ENCODE data around the gene KANSL1L.
A peak's percentile ranks its signal among the peaks of the same experiment; 100 is the strongest.

KANSL1L gene

GRCh38 chr2:210128961-210129360 lies 42.2 kb downstream of the KANSL1L start:
- Histone ChIP-seq H3K9me3 (replicated peaks in 1 of 11) (peaks cover 28 to 46% (median 37%) of the 10 kb centered on the region in 11 experiments), H3K4me2 (no peak overlapping the region), H4K20me1 (no peaks in the 10 kb centered on the region; a peak in 1 of 22 replicates), H3K36me3 (peaks cover 39 to 59% (median 47%) of the 10 kb centered on the region in 11 experiments), H3K27me3 (no peaks in the 10 kb centered on the region), H3K4me1 (no peaks in the 10 kb centered on the region), H3K9ac (no peak overlapping the region), H3K27ac (no peak overlapping the region), H3K4me3 (no peak overlapping the region)
- TF ChIP-seq Cebpa-rat (IDR thresholded peaks at IDR 0.05), result no peak

- Histone ChIP-seq H3K27me3 (no peaks in the 10 kb centered on the region), H3K4me3 (no peak overlapping the region), H4K20me1 (no peaks in the 10 kb centered on the region), H3K9ac (no peak overlapping the region), H3K36me3 (peaks cover 54 to 80% (median 64%) of the 10 kb centered on the region in 11 experiments), H3K27ac (no peak overlapping the region), H3K4me2 (no peak overlapping the region), H3K4me1 (peaks cover 0 to 10% (median 2%) of the 10 kb centered on the region in 10 experiments; a peak in 5 of 20 replicates), H3K9me3 (replicated peaks in 1 of 11) (peaks cover 63 to 80% (median 71%) of the 10 kb centered on the region in 11 experiments)
- no peak for TF ChIP-seq Cebpa-rat (IDR thresholded peaks at IDR 0.05)
Observed at GRCh38 chr2:210113614-210114235, 57.5 kb downstream of the KANSL1L start.

GRCh38 chr2:210112871-210113270 lies 58.3 kb downstream of the KANSL1L start:
- H3K4me1 ChIP-seq, result peaks cover 0 to 16% (median 5%) of the 10 kb centered on the region in 10 experiments; a peak in 10 of 20 replicates
- no peak overlapping the region for H3K4me2 ChIP-seq
- peaks cover 46 to 71% (median 56%) of the 10 kb centered on the region in 11 experiments for H3K36me3 ChIP-seq
- H3K27ac ChIP-seq, result no peak overlapping the region
- no peak overlapping the region for H3K4me3 ChIP-seq
- no peaks in the 10 kb centered on the region for H3K27me3 ChIP-seq
- no peak overlapping the region for H3K9ac ChIP-seq
- TF ChIP-seq Cebpa-rat (IDR thresholded peaks at IDR 0.05), result no peak
- H4K20me1 ChIP-seq, result no peaks in the 10 kb centered on the region
- H3K9me3 ChIP-seq (replicated peaks in 1 of 11), result peaks cover 55 to 71% (median 63%) of the 10 kb centered on the region in 11 experiments

DNA sequence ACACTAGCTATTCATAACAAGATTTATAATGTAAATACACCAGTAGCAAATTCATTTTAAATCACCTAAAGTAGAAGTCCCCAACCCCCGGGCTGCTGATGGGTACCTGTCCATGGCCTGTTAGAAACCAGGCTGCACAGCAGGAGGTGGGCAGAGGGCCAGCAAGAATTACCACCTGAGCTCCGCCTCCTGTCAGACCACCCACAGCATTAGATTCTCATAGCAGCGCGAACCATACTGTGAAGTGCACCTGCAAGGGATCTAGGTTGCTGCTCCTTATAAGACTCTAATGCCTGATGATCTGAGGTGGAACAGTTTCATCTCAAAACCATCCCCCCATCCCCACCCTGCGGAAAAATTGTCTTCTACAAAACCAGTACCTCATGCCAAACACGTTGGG lies 71.3 kb downstream of the KANSL1L start:
- H3K4me1 ChIP-seq, result no peaks in the 10 kb centered on the region
- H4K20me1 ChIP-seq, result no peaks in the 10 kb centered on the region
- no peaks in the 10 kb centered on the region; a peak in 1 of 22 replicates for H3K9me3 ChIP-seq (replicated peaks in 1 of 11)
- H3K27ac ChIP-seq, result no peak overlapping the region
- no peaks in the 10 kb centered on the region for H3K27me3 ChIP-seq
- H3K4me2 ChIP-seq, result no peak overlapping the region
- H3K36me3 ChIP-seq, result peaks cover 24 to 55% (median 37%) of the 10 kb centered on the region in 11 experiments
- no peak overlapping the region for H3K4me3 ChIP-seq
- no peak for TF ChIP-seq Cebpa-rat (IDR thresholded peaks at IDR 0.05)
- no peak overlapping the region for H3K9ac ChIP-seq

DNA sequence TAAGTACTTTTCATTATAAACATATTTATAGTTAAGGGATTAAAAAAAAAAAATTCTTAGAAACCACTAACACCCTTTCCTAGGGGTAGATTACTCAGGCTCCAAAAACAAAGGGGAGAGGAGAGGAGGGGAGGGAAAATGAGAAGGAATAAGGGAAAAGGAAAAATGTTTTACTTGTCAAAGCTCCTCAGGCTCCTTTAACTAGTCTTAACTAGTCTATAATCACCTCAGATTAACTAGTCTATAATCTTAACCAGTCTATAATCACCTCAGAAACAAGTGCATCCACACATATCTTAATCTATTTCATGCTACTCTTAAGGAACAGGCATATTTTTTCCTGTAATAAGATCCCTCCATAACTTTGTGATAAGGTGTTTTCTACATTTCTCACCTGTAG lies 76.4 kb downstream of the KANSL1L start:
- Histone ChIP-seq H3K4me2 (no peak overlapping the region), H3K27ac (no peak overlapping the region), H3K36me3 (peaks cover 1 to 27% (median 13%) of the 10 kb centered on the region in 11 experiments; a peak in 16 of 22 replicates), H3K9ac (no peak overlapping the region), H3K4me1 (no peaks in the 10 kb centered on the region), H4K20me1 (no peaks in the 10 kb centered on the region), H3K4me3 (no peak overlapping the region), H3K27me3 (no peaks in the 10 kb centered on the region), H3K9me3 (replicated peaks in 1 of 11) (no peaks in the 10 kb centered on the region; a peak in 1 of 22 replicates)
- no peak for TF ChIP-seq Cebpa-rat (IDR thresholded peaks at IDR 0.05)

- Histone ChIP-seq H3K9me3 (replicated peaks in 1 of 11) (no peaks in the 10 kb centered on the region; a peak in 1 of 22 replicates), H3K27ac (no peak overlapping the region), H3K4me1 (peaks cover 0 to 2% (median 0%) of the 10 kb centered on the region in 10 experiments; a peak in 4 of 20 replicates), H3K9ac (no peak overlapping the region), H3K4me2 (no peak overlapping the region), H4K20me1 (no peaks in the 10 kb centered on the region), H3K4me3 (no peak overlapping the region), H3K36me3 (peaks cover 0 to 23% (median 6%) of the 10 kb centered on the region in 11 experiments; a peak in 11 of 22 replicates), H3K27me3 (no peaks in the 10 kb centered on the region)
- no peak for TF ChIP-seq Cebpa-rat (IDR thresholded peaks at IDR 0.05)
Observed at GRCh38 chr2:210092791-210093190, 78.4 kb downstream of the KANSL1L start.

DNA sequence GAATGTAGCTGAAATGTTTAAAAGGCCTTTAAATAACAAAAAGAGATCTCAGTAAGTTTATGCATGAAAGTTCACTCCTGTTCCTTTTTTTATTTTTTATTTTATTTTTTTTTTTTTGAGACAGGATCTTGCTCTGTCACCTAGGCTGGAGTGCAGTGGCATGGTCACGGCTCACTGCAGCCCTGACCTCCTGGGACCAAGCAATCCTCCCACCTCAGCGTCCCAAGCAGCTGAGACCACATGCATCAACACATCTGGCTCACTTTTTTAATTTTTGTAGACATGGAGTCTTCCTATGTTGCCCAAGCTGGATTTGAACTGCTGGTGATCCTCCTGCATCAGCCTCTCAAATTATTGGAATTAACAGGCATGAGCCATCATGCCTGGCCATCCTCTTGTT lies 84.3 kb downstream of the KANSL1L start:
- H3K27me3 ChIP-seq, result no peaks in the 10 kb centered on the region
- H3K9ac ChIP-seq, result no peak overlapping the region
- H3K9me3 ChIP-seq (replicated peaks in 1 of 11), result no peaks in the 10 kb centered on the region
- H3K4me3 ChIP-seq, result no peak overlapping the region
- H4K20me1 ChIP-seq, result no peaks in the 10 kb centered on the region
- no peak overlapping the region for H3K27ac ChIP-seq
- H3K36me3 ChIP-seq, result no peaks in the 10 kb centered on the region
- TF ChIP-seq Cebpa-rat (IDR thresholded peaks at IDR 0.05), result no peak
- H3K4me2 ChIP-seq, result peak overlapping the region in 7 of 11 experiments; percentile 30 to 61 (median 46); a peak in 12 of 22 replicates
- peaks cover 0 to 20% (median 9%) of the 10 kb centered on the region in 10 experiments; a peak in 13 of 20 replicates for H3K4me1 ChIP-seq

- Histone ChIP-seq H3K4me2 (no peak overlapping the region), H3K4me1 (peaks cover 0 to 20% (median 9%) of the 10 kb centered on the region in 10 experiments; a peak in 13 of 20 replicates), H3K36me3 (no peaks in the 10 kb centered on the region), H3K27me3 (no peaks in the 10 kb centered on the region), H4K20me1 (no peaks in the 10 kb centered on the region), H3K9me3 (replicated peaks in 1 of 11) (no peaks in the 10 kb centered on the region), H3K9ac (no peak overlapping the region), H3K4me3 (no peak overlapping the region), H3K27ac (no peak overlapping the region)
- TF ChIP-seq Cebpa-rat (IDR thresholded peaks at IDR 0.05), result no peak
Observed at GRCh38 chr2:210086292-210086691, 84.9 kb downstream of the KANSL1L start.

- Histone ChIP-seq H3K4me2 (peak overlapping the region in 1 of 11 experiments; percentile 23; a peak in 1 of 22 replicates), H3K27ac (no peak overlapping the region)
Observed at GRCh38 chr2:210072922-210073509, 98.2 kb downstream of the KANSL1L start.

More at GRCh38 chr2:210072922-210073509, 98.2 kb downstream of the KANSL1L start:
- Histone ChIP-seq H3K4me3 (no peak overlapping the region), H3K9me3 (replicated peaks in 1 of 11) (no peaks in the 10 kb centered on the region), H3K36me3 (no peaks in the 10 kb centered on the region), H3K9ac (no peak overlapping the region), H4K20me1 (no peaks in the 10 kb centered on the region), H3K4me1 (no peaks in the 10 kb centered on the region), H3K27me3 (no peaks in the 10 kb centered on the region)
- TF ChIP-seq Cebpa-rat (IDR thresholded peaks at IDR 0.05), result no peak
